Measurements from ENCODE around the gene RHBDD1. TPM values are rescaled to one million over a fixed set of nuclear protein-coding genes. Genes with fewer than 3 reads are reported as not detected.

Gene RHBDD1
- total RNA-seq, 4 donors from 2014 or later: 12.1 to 21.6 (median 19.3) TPM

DNA sequence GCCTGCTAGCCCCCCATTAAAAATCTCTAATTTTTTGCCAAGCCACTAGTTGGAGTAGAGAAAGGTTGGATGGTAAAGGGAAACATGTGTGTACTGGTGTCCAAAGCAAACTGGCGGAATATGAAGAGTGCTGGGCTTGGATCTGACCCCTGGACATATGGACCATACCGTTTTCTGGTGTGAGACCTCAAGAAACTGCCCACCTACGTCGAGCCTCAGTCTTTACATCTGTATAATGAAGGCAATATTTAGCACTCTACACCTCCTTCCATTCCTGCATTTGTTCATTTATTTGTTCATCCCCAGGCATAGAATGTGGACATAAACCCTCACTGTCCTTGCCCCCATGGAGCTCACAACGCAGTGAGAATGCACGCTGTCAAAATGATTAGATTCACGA, 142.4 kb downstream of the RHBDD1 start:
- DNase-seq (ENCODE audit: low spot score): no peak
- ATAC-seq (ENCODE audit: low FRiP score): no peak

DNA sequence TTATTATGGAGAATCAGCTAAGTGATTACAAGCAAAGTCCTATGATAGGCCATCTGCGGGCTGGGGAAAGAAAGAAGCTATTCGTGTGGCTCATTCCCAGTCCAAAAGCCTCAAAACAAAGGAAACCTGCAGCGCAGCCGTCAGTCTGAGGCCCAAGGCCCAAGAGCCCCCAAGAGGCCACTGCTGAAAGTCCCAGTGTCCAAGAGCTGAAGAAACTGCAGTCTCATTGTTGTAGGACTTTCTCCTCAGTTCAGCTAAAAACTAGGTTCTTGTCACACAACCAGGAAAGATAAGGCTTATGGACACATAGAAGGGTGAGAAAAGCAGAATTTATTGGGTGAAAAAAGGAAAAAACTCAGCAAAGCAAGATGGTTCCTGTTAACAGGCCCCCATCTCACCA, 143.2 kb downstream of the RHBDD1 start:
- DNase-seq (ENCODE audit: low spot score) (no peak), ATAC-seq (ENCODE audit: low FRiP score) (no peak)
- TF ChIP-seq, protein P1, sequence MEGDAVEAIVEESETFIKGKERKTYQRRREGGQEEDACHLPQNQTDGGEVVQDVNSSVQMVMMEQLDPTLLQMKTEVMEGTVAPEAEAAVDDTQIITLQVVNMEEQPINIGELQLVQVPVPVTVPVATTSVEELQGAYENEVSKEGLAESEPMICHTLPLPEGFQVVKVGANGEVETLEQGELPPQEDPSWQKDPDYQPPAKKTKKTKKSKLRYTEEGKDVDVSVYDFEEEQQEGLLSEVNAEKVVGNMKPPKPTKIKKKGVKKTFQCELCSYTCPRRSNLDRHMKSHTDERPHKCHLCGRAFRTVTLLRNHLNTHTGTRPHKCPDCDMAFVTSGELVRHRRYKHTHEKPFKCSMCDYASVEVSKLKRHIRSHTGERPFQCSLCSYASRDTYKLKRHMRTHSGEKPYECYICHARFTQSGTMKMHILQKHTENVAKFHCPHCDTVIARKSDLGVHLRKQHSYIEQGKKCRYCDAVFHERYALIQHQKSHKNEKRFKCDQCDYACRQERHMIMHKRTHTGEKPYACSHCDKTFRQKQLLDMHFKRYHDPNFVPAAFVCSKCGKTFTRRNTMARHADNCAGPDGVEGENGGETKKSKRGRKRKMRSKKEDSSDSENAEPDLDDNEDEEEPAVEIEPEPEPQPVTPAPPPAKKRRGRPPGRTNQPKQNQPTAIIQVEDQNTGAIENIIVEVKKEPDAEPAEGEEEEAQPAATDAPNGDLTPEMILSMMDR (IDR thresholded peaks at IDR 0.05): no peak

More for the DNA sequence above, 142.4 kb downstream of the RHBDD1 start:
- TF ChIP-seq, protein P1 (IDR thresholded peaks at IDR 0.05): no peak

DNA sequence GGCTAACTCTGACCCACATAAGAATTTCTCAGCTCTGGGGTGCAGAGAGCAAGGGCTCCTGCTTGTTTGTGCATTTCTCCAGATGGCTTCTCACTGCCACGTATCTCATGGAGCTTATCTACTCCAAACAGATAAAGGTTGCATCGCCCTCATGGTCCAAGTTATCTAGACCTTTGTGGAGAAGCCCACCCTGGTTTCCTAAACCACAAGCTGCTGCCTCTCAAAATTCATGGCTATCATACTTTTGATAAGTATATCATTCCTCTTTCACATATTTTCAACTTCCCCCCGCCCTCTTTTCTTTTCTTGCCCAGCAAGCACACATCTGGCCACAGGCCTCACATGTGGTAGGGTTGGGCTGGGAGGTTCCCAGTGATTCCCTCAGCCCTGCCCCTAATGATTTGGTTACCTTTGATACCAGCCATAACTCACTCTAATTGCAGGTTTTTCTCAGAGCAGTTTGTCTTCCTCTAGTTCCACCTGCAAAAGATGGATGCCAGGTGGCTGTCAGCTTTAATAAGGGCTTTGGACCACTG, 146.0 kb downstream of the RHBDD1 start:
- TF ChIP-seq, protein P1 (IDR thresholded peaks at IDR 0.05): no peak
- no peak for DNase-seq (ENCODE audit: low spot score)
- ATAC-seq (ENCODE audit: low FRiP score): no peak

DNA sequence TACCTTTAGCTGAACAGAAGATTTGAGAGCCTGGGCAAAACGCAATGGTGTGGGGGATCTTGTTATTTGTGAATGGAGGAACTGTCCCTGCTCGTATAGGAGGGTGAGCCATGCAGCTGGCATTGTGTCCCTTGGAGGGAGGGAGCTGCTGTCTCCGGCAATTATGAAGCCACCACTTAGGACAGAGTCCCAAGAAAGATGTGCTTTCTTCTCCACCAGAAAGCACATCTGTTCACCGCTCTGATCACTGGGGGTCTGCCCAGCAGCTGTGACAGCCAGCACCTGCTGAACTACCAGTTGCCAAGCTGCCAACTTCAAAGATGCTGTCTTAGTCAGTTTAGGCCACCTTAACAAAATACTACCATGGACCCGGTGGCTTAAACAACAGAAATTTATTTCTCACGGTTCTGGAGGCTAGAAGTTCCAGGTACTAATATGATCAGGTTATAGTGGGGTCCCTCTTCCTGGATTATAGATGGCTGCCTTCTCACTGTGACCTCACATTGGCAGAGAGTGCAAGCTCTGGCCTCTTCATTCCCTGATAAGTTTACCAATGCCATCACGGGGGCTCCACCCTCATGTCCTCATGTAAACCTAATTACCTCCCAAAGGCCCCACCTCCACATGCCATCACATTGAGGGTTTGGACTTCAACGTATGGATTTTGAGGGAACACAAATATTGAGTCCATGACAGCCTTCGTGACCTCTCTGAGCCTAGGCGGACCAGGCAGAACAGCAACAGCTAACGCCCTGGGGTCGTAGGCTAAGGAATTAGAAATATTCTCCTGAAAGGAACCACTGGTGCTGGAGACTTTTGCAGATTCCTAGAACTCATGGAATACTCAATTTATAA, 148.3 kb downstream of the RHBDD1 start:
- ATAC-seq (ENCODE audit: low FRiP score): no peak
- TF ChIP-seq, protein P1 (IDR thresholded peaks at IDR 0.05): no peak
- no peak for DNase-seq (ENCODE audit: low spot score)

DNA sequence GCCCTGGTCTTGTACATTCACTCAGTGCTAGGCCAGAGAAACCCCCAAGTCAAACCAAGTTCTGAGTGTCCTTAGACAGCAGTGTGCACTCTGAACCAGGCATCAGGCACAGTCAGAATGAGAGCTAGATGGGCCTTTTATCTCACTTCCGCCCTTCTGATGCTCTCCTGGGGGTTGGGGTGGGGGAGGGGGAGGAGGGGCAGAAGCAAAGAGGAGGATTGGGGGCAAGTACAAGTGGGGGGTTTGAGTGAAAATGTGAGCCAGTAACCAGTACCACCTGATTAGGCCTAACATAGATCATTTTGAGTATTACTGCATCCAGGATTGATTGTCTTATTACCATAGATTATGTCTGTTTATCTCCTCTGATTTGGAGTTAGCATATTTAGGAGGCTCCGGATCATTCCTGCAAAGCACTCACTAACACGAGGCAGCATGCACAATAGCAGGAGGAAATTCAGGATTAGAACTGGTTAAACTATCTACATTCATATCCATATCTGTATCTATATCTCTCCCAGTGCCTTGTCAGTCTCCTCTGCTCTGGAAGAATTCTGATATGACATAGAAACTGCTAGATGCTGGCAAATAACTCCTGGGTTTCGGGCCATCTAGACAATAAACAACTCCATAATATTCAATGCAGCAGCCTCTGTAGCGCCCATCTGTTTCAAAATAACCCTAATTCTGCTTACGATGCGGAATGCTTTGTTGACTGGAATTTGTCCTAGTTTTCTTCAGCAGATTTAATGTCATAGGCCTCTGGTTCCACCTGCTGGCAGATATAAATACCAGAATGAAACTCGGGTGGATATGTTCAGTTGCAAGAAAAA, 149.1 kb downstream of the RHBDD1 start:
- ATAC-seq (ENCODE audit: low FRiP score) (peak; percentile 76), DNase-seq (ENCODE audit: low spot score) (no peak)
- TF ChIP-seq, protein P1 (IDR thresholded peaks at IDR 0.05): peak in 1 of 3 donors; percentile 22

DNA sequence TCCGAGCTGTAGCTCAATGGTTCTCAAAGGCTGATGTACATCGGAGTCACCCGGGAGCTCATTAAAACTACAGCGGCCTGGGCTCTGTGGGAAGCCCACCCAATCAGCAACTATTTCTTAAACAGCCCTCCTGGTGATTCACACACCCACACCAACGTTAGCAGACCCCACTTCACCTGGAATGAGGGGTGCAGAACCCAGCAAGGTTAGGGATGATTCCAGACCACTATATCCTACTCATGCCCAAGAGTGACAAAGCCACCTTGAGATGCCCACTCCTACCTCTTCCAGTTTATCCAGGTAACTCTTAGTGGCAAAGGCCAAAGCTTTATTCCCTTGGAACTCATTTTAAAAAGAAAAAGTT, 149.7 kb downstream of the RHBDD1 start:
- DNase-seq (ENCODE audit: low spot score) (no peak), ATAC-seq (ENCODE audit: low FRiP score) (no peak)
- TF ChIP-seq, protein P1 (IDR thresholded peaks at IDR 0.05): no peak

Measured in omental fat pad (tissue), 4 donors.